ENCODE results near the gene EPS8L1.

DNA sequence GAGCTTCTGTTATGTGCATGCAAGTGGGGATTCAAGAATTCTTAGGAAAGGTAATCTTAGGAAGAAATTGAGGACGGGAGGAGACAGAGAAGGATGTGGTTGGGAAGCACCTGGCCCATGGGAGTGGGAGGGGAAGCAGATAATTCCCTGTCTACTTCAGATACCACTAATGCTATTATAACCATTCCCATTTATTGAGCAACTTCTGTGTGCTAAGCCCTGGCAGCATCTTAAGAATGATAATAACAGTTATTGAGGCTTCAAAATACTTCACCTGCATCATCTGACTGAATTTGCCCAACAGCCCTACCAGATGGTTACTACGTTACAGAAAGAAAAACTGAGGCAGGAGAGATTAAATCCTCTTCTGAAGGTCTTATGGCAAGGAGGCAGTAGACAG is 1.4 kb downstream of the EPS8L1 start:
- no peak for TF ChIP-seq EZH2 (IDR thresholded peaks at IDR 0.05; ENCODE audit: borderline replicate concordance, insufficient read depth, low read depth, low read length, poor library complexity, severe bottlenecking)
- TF ChIP-seq, protein P1, sequence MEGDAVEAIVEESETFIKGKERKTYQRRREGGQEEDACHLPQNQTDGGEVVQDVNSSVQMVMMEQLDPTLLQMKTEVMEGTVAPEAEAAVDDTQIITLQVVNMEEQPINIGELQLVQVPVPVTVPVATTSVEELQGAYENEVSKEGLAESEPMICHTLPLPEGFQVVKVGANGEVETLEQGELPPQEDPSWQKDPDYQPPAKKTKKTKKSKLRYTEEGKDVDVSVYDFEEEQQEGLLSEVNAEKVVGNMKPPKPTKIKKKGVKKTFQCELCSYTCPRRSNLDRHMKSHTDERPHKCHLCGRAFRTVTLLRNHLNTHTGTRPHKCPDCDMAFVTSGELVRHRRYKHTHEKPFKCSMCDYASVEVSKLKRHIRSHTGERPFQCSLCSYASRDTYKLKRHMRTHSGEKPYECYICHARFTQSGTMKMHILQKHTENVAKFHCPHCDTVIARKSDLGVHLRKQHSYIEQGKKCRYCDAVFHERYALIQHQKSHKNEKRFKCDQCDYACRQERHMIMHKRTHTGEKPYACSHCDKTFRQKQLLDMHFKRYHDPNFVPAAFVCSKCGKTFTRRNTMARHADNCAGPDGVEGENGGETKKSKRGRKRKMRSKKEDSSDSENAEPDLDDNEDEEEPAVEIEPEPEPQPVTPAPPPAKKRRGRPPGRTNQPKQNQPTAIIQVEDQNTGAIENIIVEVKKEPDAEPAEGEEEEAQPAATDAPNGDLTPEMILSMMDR (IDR thresholded peaks at IDR 0.05), result no peak

Measured in B cell (primary cell).